WERI-Rb-1 (cell line): ENCODE measurements around the gene PHACTR3.

Experiments used
- DNase-seq: peaks from one replicate; pipeline ENCODE4 v3.0.0-alpha.2; 2020
- H3K27ac ChIP-seq: fragments of 250-450 bp; sonication (Bioruptor Pico); 2 replicates; pipeline ENCODE4 v1.5.1; 2020; ENCODE audit warnings: mild to moderate bottlenecking, moderate library complexity
- H3K27me3 ChIP-seq: fragments of 250-450 bp; sonication (Bioruptor Pico); 2 replicates; pipeline ENCODE4 v1.5.1; 2021; ENCODE audit warnings: mild to moderate bottlenecking, low read depth, moderate library complexity; ENCODE audit not compliant: insufficient read depth, severe bottlenecking
- H3K36me3 ChIP-seq: fragments of 250-450 bp; sonication (Bioruptor Pico); 2 replicates; pipeline ENCODE4 v1.5.1; 2020; ENCODE audit warnings: mild to moderate bottlenecking, moderate library complexity
- H3K4me3 ChIP-seq: 2 replicates; pipeline ENCODE4 v1.5.1; 2011; ENCODE audit warnings: low read depth, mild to moderate bottlenecking, control low read depth, low read length
- H3K9me3 ChIP-seq: fragments of 250-450 bp; sonication (Bioruptor Pico); 2 replicates; pipeline ENCODE4 v1.5.1; 2021; ENCODE audit warnings: mild to moderate bottlenecking, moderate library complexity; ENCODE audit not compliant: severe bottlenecking
- TF ChIP-seq, protein P1 (sequence below): IDR thresholded peaks from 2 replicates; pipeline ENCODE4 v1.5.1; 2011; ENCODE audit warnings: low read depth, mild to moderate bottlenecking, control low read depth, inconsistent platforms, low read length

Gene PHACTR3

DNA sequence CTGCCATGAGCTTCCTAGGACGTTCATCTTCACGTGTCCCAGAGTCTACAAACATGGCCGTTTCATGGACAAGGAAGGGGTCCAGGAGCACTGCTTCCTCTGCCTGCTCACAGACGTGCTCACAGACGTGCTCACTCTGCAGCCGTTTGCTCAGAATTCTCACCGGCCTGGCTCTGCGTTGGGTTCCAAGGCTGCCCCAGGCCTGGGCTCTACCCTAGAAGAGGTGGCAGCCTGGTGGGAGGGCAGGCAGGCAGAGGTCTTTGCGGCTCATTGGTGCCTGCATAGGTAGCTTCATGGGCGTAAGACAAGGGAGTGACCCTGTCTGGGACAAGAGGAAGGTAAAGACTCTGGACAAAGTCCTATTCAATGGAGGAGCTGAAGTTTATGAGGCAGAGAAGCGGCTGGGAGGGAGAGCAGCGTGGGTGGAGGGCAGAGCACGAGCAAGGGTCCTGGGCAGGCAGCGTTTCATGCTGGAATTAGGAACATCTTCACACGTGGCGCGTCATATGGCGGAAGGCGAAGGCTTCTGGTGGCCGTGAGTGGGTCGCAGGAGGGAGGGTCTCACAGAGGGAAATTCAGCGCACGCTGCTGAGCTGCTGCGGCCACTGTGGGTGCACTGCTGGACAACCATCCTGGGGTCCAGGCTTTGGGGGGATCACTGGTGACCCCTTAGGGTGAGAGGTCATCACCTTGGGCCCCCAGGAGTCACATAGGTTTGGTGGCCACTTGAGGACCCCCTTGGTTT is 138.2 kb downstream of the PHACTR3 start:
- no peak for DNase-seq
- TF ChIP-seq, protein P1, sequence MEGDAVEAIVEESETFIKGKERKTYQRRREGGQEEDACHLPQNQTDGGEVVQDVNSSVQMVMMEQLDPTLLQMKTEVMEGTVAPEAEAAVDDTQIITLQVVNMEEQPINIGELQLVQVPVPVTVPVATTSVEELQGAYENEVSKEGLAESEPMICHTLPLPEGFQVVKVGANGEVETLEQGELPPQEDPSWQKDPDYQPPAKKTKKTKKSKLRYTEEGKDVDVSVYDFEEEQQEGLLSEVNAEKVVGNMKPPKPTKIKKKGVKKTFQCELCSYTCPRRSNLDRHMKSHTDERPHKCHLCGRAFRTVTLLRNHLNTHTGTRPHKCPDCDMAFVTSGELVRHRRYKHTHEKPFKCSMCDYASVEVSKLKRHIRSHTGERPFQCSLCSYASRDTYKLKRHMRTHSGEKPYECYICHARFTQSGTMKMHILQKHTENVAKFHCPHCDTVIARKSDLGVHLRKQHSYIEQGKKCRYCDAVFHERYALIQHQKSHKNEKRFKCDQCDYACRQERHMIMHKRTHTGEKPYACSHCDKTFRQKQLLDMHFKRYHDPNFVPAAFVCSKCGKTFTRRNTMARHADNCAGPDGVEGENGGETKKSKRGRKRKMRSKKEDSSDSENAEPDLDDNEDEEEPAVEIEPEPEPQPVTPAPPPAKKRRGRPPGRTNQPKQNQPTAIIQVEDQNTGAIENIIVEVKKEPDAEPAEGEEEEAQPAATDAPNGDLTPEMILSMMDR: no peak
- Histone ChIP-seq H3K27me3 (peaks cover 98% of the 10 kb centered on the region), H3K9me3 (no peaks in the 10 kb centered on the region), H3K36me3 (no peaks in the 10 kb centered on the region), H3K27ac (no peak overlapping the region), H3K4me3 (no peak overlapping the region)

DNA sequence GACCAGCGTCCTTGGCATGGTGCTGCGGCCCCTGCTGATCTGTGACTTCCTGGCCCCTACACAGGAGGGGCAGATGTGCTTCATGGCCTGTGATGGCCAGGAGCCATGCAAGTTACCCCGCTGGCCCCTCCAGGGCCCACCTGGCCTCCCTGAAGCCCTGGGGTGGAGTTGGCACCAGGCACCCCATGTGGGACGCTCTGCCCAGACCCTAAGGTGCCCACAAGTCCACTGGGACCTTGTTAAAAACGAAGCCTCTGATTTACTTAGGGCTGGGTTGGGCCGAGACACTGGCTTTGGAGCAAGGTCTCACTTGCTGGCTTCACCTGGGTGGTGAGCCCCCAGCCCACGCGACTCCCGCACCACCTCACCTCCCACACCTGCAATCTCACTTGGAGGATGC is 139.0 kb downstream of the PHACTR3 start:
- DNase-seq: no peak
- Histone ChIP-seq H3K36me3 (no peaks in the 10 kb centered on the region), H3K4me3 (no peak overlapping the region), H3K9me3 (no peaks in the 10 kb centered on the region), H3K27me3 (peaks cover 98% of the 10 kb centered on the region), H3K27ac (no peak overlapping the region)
- TF ChIP-seq, protein P1: no peak

DNA sequence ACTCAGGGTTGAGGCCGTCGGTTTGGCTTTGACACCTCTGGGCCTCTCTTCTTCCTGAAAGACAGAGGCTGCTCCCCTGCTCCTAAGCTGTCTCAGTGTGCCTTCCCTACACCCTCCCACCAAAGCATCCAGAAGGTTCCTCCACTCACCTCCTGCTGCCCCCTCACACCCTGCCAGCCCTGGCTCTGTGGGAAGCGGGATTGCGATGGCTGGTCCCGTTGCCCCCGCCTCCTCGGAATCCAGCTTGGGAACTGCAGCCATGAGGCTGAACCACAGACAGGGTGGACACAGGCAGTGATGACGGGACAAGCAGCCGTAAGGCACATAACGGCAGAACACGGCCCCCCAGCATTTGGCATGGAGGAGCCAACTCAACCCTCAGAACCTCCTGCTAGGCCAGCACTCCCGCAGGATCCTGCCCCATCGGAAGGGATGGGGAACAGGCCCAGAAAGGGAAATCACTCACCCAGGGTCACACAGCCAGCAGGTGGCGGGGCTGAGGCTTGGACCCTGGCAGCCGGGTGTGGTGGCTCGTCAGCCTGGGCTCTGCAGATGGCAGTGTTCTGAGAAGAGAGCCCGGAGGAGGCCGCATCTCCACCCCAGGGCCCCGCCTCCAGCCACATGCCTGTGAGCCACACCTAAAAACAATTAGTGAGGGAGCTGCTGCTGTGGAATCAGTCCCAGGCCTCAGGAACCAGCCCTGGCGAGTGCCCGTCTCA is 139.6 kb downstream of the PHACTR3 start:
- Histone ChIP-seq H3K4me3 (no peak overlapping the region), H3K27ac (no peak overlapping the region), H3K36me3 (no peaks in the 10 kb centered on the region), H3K27me3 (peaks cover 98% of the 10 kb centered on the region), H3K9me3 (no peaks in the 10 kb centered on the region)
- no peak for DNase-seq
- TF ChIP-seq, protein P1: peak; percentile 16; the same call in 1 of the 2 replicates

DNA sequence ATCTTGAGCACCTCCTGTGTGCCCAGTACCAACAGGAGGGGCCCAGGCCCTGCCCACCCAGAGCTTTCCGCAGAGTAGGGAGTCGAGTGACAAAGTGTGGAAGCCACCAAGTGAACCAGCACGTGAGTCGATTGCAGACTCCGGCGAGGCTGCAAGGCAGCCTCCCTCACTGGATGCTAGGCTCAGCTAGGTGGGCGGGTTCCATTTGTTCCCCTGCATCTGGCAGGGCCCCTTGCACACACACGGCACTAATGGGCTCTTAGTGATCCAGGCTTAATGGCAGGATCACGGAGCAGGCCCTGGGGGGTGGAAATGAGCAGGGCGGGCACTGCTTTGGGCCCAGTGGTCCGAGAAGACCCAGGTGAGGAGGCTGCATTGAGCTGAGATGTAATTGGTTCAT is 140.4 kb downstream of the PHACTR3 start:
- TF ChIP-seq, protein P1: no peak
- Histone ChIP-seq H3K9me3 (no peaks in the 10 kb centered on the region), H3K27me3 (peaks cover 98% of the 10 kb centered on the region), H3K27ac (no peak overlapping the region), H3K36me3 (no peaks in the 10 kb centered on the region), H3K4me3 (no peak overlapping the region)
- no peak for DNase-seq

DNA sequence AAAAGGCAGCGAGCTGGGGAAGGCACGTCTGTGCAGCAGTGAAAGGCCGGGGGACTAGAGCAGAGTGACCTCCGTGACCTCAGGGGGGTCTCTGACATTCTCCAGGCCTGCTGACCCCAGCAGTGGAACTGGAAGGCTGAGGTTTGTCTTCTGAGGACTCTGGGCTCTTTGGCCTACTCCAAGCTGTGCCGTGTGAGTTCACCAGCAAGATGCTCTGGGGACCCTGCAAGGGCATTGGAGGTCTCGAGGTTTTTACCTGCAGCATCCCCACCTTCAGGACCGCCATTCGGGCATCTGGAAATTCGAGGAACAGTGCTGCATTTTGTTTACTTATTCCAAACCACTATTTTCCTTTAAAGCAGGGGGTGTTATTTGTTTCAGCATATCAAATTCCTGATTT is 140.9 kb downstream of the PHACTR3 start:
- no peak for DNase-seq
- Histone ChIP-seq H3K27me3 (peaks cover 98% of the 10 kb centered on the region), H3K27ac (no peak overlapping the region), H3K36me3 (no peaks in the 10 kb centered on the region), H3K9me3 (no peaks in the 10 kb centered on the region), H3K4me3 (no peak overlapping the region)
- TF ChIP-seq, protein P1: no peak
